Stimulated activated CD4-positive, alpha-beta T cell treated with anti-CD3 and anti-CD28 coated beads, Interleukin-1b, Interleukin-23, amount 100 ng/mL, for 4 hours (primary cell): ENCODE data around the gene RIN2.

Experiments
- DNase-seq, 2 donors: peaks; one replicate each; pipeline ENCODE4 v3.0.0-alpha.2; 2020; ENCODE audit warnings: low read depth in 2 of 2

Gene RIN2

DNA sequence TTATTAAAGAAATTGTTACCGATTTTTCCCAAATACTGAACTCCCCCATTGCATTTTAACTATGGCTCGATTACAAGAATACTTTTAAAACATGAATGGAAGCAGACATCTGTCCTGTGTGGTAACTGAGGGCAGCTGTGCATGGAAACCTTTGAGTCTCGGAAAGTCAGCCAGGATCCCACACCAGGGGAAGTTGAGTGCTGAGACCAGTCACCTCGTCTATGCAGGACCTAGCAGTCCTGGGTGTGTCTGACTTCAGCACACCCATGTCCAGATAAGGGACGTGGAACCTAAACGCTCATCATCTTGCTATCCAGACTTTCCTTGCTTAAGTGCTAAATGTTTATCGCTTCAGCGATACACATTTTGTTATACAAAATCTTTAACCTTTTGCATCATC lies 6.1 kb downstream of the RIN2 start:
- DNase-seq, result no peak

DNA sequence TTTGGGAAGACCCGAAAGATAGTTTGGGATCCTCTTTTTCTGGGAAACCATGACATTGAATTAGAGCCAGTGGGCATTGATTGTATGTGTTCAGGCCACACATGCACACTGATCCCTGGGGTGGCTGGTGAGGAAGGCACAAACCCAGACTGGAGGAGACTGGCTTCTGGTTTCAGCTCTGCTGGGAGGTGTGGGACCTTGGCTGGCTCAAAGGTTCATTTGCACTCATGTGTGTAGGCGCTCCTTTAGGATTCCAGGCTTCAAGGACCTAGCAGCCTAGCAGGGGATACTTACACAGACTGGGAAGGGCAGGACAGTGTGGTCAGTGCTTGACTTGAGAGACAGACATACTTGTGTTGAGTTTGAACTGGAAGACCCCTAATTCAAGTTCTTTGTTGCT lies 7.2 kb downstream of the RIN2 start:
- no peak for DNase-seq

DNA sequence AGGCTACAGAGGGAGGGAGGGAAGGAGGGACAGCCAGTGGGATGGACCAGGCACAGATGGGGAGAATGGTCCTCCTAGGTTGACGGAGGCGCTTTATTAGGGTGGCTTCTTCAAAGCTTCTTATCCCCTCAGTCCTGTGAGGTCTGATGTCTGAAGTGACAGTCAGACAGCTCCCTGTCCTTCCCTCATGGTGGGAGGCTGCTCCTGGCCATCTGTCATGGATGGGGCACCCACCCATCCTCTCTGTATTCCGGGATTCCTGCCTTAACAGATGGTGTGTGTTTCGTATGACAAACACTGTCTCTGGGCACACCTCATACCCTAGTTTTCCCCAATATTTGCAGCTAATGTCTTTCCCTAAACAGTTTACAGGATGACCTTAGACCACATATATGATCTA lies 7.9 kb downstream of the RIN2 start:
- DNase-seq, result no peak

DNA sequence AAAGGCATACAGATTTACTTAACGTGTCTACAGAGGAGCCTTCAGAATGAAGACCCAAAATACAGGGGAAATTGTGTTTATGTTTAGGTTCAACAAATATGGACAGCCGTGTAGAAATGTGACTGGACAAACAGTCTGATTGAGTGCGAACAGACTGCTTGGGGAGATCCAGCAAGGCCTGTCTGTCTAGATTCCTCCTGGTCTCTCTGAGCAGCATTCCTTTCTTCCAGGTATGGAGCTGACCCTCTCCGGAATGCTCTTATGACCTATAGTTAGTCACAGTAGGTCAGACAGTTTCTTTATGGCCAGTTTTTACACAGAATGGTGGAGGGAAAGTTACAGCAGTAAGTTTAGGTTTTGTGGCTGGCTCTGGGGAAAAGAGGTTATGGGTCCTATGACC lies 9.0 kb downstream of the RIN2 start:
- DNase-seq, result no peak

DNA sequence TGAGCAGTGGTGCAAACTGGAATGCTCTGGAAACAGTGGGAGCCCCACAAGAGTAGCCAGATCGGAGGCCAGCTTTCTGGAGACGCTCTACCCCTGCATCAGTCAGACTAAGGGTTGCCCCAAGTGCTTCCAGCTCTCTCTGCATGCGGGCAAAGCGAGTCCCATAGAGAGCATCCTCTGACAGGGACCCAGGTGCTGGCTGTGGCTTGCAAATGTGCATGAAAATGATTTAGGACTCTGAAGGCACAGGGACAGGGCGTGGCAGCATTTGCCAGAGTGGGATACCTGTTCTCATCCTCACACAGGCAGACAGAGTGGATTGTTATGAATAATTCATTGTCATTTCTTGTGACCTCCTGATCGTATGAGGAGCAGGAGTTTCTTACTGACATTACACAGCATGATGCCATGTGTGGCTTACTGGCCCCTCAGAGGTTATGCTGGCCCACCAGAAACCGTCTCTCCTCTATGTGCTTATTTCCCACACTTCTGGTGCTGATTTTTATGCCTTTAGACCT lies 10.3 kb downstream of the RIN2 start:
- no peak for DNase-seq

DNA sequence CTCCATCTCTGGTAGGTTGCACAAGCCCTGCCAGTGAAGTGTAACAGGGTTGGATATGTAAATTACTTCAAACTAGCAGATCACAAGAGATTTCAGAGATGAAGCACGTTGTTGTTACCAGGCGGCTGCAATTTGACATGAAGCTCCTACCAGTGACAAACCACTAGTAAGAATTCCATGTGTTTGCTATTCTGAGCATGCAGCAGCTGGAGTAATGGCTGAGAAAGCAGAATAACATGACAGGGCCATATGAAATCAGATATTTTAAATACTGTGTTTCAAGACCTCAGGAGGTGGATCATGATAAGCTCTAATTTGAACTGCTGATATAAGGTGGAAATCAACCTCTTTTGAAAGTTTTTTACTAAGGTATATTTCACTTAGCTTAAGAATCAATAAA lies 11.4 kb downstream of the RIN2 start:
- no peak for DNase-seq

- DNase-seq, result no peak
Measured at GRCh38 chr20:19770375-19770774, 12.3 kb downstream of the RIN2 start.

GRCh38 chr20:19771031-19771430 lies 13.0 kb downstream of the RIN2 start:
- DNase-seq, result no peak

- DNase-seq, result no peak
Measured at GRCh38 chr20:19773471-19773870, 15.4 kb downstream of the RIN2 start.

- DNase-seq, result no peak
Measured at GRCh38 chr20:19774135-19774933, 16.3 kb downstream of the RIN2 start.

DNA sequence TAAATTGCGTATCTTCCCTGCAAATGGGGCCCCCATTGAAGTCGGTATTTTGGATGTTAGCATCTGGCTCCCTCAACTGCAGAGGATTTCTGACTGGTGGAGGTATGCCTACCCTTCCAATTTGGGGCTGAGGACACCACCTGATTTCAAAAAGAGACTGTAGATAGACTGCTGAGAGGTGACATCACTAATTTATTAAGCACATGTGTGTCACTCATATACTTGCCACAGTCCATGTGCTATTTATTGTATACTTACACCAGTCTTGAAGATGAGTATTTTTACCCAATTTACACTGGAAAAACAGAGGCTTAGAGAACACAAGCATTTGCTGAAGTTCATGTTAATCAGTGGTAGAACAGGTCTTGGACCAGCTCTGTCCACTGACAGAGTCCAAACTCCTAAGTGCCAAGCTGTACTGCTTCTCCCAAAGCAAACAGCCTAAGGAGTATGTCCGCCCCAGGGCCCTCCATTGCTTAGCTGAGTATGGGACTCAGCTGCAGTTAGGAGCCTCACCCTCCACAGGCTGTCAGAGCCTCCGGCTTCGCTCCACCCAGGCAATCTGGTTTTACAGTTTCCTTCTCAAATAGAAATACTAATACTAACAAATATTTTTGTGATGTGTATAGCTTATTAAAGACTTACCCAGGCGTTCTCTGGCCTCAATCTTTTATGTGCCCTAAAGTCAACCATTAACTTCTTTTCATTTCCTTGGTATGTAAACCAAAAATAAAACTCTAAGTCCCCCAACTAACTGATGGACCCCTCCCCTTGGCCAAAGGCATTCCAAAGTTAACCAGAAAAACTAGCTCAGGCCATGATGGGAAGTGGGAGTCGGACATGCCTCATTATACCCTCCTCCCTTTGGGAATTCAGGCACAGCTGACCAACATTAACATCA lies 17.5 kb downstream of the RIN2 start:
- DNase-seq, result no peak

GRCh38 chr20:19777315-19777714 lies 19.3 kb downstream of the RIN2 start:
- no peak for DNase-seq

DNA sequence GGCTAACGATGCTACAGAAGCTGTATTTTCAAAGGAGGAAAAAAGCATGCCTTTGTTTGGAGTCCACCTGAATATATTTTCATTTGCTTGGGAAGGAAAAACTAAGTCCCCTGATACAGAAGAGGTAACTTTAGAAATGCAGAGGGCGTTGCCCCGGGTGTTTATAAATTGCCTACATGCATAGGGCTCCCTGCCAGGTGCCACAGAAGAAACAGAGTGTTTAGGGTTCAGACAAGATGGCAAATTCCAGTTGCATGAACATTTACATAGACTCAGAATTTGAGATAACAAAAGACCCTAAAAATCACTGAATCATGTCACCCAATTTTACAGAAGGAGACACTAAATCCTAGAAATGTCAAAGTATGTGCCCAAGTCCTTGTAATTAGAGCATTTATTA lies 19.9 kb downstream of the RIN2 start:
- DNase-seq, result no peak

- no peak for DNase-seq
Measured at GRCh38 chr20:19778404-19778803, 20.3 kb downstream of the RIN2 start.

DNA sequence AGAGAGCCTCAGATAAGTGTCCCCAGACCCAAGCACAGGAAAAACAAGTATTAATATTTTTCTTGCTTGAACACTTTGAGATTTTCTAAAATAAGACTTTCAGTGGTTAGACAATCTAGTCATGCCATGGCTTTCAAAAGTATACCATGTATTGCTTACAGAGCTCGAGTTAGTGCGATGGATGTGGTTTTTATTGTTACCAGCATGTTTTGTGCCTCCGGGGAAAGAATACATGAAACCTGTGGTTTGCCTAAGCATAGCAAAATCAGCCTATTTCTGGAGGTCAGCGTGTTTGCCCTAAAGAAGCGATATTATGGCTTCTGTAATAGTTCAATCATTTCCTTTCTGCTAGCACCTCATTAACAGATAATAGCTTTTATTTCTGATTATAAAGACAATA lies 21.6 kb downstream of the RIN2 start:
- DNase-seq, result no peak

DNA sequence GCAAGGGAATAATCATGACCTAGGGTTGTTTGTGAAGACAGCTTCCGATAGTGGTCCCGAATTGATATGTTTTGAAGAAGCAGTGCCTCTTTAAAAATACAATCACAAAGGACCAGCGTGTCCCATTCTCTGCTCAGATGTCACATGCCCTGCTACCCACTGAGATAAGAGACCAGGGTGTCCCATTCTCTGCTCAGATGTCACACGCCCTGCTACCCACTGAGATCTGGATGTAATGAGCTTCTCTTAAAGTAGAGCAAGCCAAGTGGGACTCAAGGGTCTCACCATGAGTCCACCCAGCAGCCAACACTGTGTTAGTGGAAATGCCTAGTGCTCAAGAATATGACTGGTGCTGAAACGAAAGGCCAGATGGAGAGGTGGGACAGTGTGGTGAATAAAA lies 22.2 kb downstream of the RIN2 start:
- DNase-seq, result no peak

DNA sequence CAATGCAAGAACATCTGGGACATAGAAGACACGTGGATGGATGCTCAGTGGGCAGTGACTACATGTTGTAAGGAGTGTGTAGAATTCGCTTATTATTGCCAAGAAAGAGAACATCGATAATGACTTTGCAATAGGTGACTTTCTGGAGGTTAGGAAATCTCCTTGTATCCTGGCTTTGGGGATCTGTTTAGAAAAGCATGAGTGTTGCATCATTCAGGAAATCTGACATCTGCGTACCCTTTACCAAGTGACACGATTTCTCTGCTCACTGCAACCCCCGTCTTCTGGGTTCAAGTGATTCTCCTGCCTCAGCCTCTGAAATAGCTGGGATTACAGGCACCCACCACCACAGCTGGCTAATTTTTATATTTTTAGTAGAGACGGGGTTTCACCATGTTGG lies 23.2 kb downstream of the RIN2 start:
- no peak for DNase-seq

GRCh38 chr20:19782669-19783068 lies 24.6 kb downstream of the RIN2 start:
- no peak for DNase-seq

- no peak for DNase-seq
Measured at GRCh38 chr20:19783966-19784401, 25.9 kb downstream of the RIN2 start.

GRCh38 chr20:19784511-19785172 lies 26.6 kb downstream of the RIN2 start:
- no peak for DNase-seq

- no peak for DNase-seq
Measured at GRCh38 chr20:19785173-19785982, 27.3 kb downstream of the RIN2 start.

- DNase-seq, result no peak
Measured at GRCh38 chr20:19785983-19786285, 27.9 kb downstream of the RIN2 start.
